ENCODE measurements around the gene PLRG1.

PLRG1 gene

DNA sequence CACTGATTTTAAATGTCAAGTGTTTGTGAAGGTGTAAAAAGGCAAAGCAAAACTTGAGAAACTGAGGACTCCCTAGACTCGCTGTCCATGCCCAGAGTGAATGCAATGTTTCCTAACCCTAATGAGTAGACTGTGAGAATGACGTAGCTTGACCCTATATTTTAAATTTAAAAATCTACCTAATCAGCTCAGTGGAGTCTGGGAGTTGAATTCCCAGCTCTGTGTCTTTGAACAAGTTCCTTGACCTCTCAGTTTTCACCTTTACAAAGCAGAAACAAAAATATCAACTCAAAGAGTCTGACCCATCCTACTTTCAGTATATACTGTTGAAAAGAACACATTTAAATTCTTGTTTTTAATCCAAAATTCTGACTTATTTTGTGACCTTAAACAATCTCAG, 38.0 kb upstream of the PLRG1 start:
- H4K20me1 ChIP-seq (ENCODE audit: insufficient read depth) = no peaks in the 10 kb centered on the region

DNA sequence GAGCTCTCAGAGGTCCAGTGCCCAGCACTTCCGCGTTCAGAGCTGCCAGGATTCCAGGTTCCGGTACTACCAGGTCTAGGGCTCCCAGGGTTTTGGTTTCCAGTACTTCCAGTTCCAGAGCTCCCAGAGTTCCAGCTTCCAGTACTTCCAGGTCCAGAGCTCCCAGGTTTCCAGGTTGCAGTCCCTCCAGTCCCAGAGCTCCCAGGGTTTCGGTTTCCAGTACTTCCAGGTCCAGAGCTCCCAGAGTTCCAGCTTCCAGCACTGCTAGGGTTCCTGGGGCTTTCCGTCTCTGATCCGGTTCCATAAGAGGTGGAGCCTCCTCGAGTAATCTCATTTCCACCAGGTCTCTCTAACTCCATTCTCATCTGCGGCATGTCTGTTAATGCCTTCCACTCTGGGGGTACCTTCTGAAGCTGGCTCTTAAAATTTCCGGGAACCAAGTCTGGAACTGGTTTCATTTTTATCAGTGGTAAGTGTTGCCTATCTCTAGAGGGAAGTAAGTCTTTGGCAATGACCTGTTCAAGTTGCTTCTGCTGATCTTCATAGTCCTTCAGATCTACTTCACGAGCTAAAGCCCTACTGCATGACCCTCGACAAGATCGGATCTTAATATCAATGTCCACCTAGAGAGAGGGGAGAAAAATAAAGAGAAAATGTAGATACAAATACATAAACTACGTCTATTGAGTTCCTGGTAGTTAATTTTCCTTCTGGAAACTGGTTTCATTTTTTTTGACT, 36.3 kb upstream of the PLRG1 start:
- Histone ChIP-seq H3K4me2 (no peak overlapping the region), H3K27ac (no peak overlapping the region), H3K4me1 (ENCODE audit: low read depth, poor library complexity, severe bottlenecking) (no peaks in the 10 kb centered on the region), H2AFZ (ENCODE audit: low read depth) (no peak overlapping the region), H3K27me3 (ENCODE audit: insufficient read depth, low read depth) (no peaks in the 10 kb centered on the region), H3K4me3 (IDR thresholded peaks at IDR 0.05; ENCODE audit: insufficient read depth, low read depth, low read length) (no peak overlapping the region), H3K79me2 (ENCODE audit: insufficient read depth, low read depth) (no peaks in the 10 kb centered on the region), H3K9ac (no peak overlapping the region), H4K20me1 (ENCODE audit: insufficient read depth) (no peaks in the 10 kb centered on the region), H3K36me3 (ENCODE audit: insufficient read depth) (no peaks in the 10 kb centered on the region)
- TF ChIP-seq, protein P1, sequence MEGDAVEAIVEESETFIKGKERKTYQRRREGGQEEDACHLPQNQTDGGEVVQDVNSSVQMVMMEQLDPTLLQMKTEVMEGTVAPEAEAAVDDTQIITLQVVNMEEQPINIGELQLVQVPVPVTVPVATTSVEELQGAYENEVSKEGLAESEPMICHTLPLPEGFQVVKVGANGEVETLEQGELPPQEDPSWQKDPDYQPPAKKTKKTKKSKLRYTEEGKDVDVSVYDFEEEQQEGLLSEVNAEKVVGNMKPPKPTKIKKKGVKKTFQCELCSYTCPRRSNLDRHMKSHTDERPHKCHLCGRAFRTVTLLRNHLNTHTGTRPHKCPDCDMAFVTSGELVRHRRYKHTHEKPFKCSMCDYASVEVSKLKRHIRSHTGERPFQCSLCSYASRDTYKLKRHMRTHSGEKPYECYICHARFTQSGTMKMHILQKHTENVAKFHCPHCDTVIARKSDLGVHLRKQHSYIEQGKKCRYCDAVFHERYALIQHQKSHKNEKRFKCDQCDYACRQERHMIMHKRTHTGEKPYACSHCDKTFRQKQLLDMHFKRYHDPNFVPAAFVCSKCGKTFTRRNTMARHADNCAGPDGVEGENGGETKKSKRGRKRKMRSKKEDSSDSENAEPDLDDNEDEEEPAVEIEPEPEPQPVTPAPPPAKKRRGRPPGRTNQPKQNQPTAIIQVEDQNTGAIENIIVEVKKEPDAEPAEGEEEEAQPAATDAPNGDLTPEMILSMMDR (conservative IDR thresholded peaks at IDR 0.05; ENCODE audit: low read depth, low read length) = no peak

More for the DNA sequence above, 38.0 kb upstream of the PLRG1 start:
- TF ChIP-seq, protein P1 (conservative IDR thresholded peaks at IDR 0.05; ENCODE audit: low read depth, low read length) = no peak
- Histone ChIP-seq H3K27me3 (ENCODE audit: insufficient read depth, low read depth) (no peaks in the 10 kb centered on the region), H3K36me3 (ENCODE audit: insufficient read depth) (no peaks in the 10 kb centered on the region), H3K79me2 (ENCODE audit: insufficient read depth, low read depth) (no peaks in the 10 kb centered on the region), H3K4me3 (IDR thresholded peaks at IDR 0.05; ENCODE audit: insufficient read depth, low read depth, low read length) (no peak overlapping the region), H3K4me2 (no peak overlapping the region), H2AFZ (ENCODE audit: low read depth) (no peak overlapping the region), H3K27ac (no peak overlapping the region), H3K9ac (no peak overlapping the region), H3K4me1 (ENCODE audit: low read depth, poor library complexity, severe bottlenecking) (no peaks in the 10 kb centered on the region)

DNA sequence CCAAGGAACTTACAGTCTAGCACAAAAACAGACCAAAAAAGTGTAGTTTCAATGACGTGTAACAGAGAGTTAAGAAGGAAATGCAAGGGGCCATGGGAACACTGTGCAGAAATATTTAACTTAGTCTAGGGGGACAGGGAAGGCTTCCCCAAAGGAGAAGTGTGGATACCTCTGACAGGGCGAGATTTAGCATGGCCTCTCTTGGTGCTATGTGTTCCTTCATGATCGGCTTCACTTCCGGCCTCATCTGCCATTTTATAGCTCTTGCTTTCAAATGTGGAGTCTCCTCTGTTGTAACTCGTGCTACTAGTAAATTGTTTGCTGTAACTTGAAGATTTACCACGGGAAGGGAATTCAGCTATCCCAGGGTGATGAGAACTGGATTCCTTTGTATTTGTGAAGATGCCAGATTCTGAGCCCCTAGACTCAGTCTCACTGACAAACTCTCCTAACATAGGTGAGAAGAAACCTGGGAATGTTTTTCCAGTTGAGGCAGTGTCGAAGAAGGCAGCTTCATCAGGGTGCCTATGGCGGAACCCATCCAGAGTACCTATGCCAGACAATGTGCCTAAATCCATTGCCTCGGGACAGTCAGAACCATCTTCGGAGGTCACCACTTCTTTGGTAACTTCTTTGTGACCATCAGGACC, 35.3 kb upstream of the PLRG1 start:
- Histone ChIP-seq H3K4me2 (no peak overlapping the region), H3K79me2 (ENCODE audit: insufficient read depth, low read depth) (no peaks in the 10 kb centered on the region), H3K4me3 (IDR thresholded peaks at IDR 0.05; ENCODE audit: insufficient read depth, low read depth, low read length) (no peak overlapping the region), H3K27me3 (ENCODE audit: insufficient read depth, low read depth) (no peaks in the 10 kb centered on the region), H4K20me1 (ENCODE audit: insufficient read depth) (no peaks in the 10 kb centered on the region), H3K4me1 (ENCODE audit: low read depth, poor library complexity, severe bottlenecking) (no peaks in the 10 kb centered on the region), H2AFZ (ENCODE audit: low read depth) (no peak overlapping the region), H3K36me3 (ENCODE audit: insufficient read depth) (no peaks in the 10 kb centered on the region), H3K27ac (no peak overlapping the region), H3K9ac (no peak overlapping the region)
- TF ChIP-seq, protein P1 (conservative IDR thresholded peaks at IDR 0.05; ENCODE audit: low read depth, low read length) = no peak

DNA sequence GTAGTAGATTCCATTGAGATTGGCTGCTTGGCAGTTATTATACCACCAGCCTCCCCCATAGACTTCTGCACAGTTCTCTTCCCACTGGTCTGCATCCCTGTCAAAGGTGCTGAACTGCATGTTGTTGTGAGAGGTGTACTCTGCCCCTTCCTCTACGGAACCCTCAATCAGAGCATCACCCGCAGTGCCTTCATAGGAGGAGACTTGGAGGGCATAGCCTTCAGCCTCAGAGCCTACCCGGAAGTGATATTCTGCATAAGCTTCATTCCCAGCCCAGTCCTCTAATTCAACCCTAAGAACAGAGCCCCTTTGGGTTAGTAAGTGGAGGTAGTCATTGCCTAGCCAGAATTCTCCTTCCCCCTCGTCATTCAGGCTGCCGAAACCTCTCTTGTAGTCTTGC, 34.1 kb upstream of the PLRG1 start:
- no peaks in the 10 kb centered on the region for H3K4me1 ChIP-seq (ENCODE audit: low read depth, poor library complexity, severe bottlenecking)
- H3K4me3 ChIP-seq (IDR thresholded peaks at IDR 0.05; ENCODE audit: insufficient read depth, low read depth, low read length) = no peak overlapping the region
- H3K4me2 ChIP-seq = no peak overlapping the region
- no peaks in the 10 kb centered on the region for H3K27me3 ChIP-seq (ENCODE audit: insufficient read depth, low read depth)
- TF ChIP-seq, protein P1 (conservative IDR thresholded peaks at IDR 0.05; ENCODE audit: low read depth, low read length) = no peak
- no peak overlapping the region for H3K27ac ChIP-seq
- H3K9ac ChIP-seq = no peak overlapping the region
- no peaks in the 10 kb centered on the region for H3K36me3 ChIP-seq (ENCODE audit: insufficient read depth)
- H2AFZ ChIP-seq (ENCODE audit: low read depth) = no peak overlapping the region
- H3K79me2 ChIP-seq (ENCODE audit: insufficient read depth, low read depth) = no peaks in the 10 kb centered on the region
- no peaks in the 10 kb centered on the region for H4K20me1 ChIP-seq (ENCODE audit: insufficient read depth)
